Endothelial cell (in vitro differentiated cells): Measurements from ENCODE around the gene E2F8. TPM values are rescaled to one million over a fixed set of nuclear protein-coding genes. Genes with fewer than 3 reads are reported as not detected.
"Not testable (repeated sequence)": the region's sequence is repeated elsewhere in the genome, so short reads cannot be mapped to it uniquely, and the experiment has no call there.

Source experiments
- DNase-seq: peaks from one replicate; pipeline ENCODE4 v3.0.0; 2021; ENCODE audit warnings: low spot score
- H3K27ac Mint-ChIP-seq: one replicate; pipeline ENCODE4 v1.8.0; 2021; ENCODE audit warnings: mixed read lengths, inconsistent platforms; ENCODE audit not compliant: unreplicated experiment
- H3K27me3 Mint-ChIP-seq: one replicate; pipeline ENCODE4 v1.8.0; 2021; ENCODE audit warnings: mild to moderate bottlenecking, moderate library complexity, mixed read lengths, inconsistent platforms; ENCODE audit not compliant: unreplicated experiment
- H3K36me3 Mint-ChIP-seq: one replicate; pipeline ENCODE4 v1.8.0; 2021; ENCODE audit warnings: mild to moderate bottlenecking, low read depth, mixed read lengths, inconsistent platforms; ENCODE audit not compliant: unreplicated experiment
- H3K4me1 Mint-ChIP-seq: one replicate; pipeline ENCODE4 v1.8.0; 2021; ENCODE audit warnings: mild to moderate bottlenecking, mixed read lengths, inconsistent platforms; ENCODE audit not compliant: unreplicated experiment
- H3K4me3 Mint-ChIP-seq: one replicate; pipeline ENCODE4 v1.8.0; 2021; ENCODE audit warnings: mild to moderate bottlenecking, mixed read lengths, inconsistent platforms; ENCODE audit not compliant: unreplicated experiment
- H3K9me3 Mint-ChIP-seq: one replicate; pipeline ENCODE4 v1.8.0; 2021; ENCODE audit warnings: mixed read lengths, inconsistent platforms; ENCODE audit not compliant: unreplicated experiment
- total RNA-seq: library from RNA; stranded (reverse); fragmentation: NEBNext Ultra II Directional; extraction: Animal tissue kit (Norgen Biotek cat#: 25700); gene quantifications from one replicate; pipeline ENCODE4 v1.2.1, GENCODE V29; 2021; ENCODE audit not compliant: unreplicated experiment
- TF ChIP-seq, protein P1 (sequence below): fragments of 200-600 bp; sonication (generic); IDR thresholded peaks from one replicate; pipeline ENCODE4 v1.5.0; 2021; ENCODE audit warnings: antibody characterized with exemption; ENCODE audit not compliant: unreplicated experiment

Gene E2F8
- total RNA-seq, 1 donor from 2014 or later: 0.92 TPM

DNA sequence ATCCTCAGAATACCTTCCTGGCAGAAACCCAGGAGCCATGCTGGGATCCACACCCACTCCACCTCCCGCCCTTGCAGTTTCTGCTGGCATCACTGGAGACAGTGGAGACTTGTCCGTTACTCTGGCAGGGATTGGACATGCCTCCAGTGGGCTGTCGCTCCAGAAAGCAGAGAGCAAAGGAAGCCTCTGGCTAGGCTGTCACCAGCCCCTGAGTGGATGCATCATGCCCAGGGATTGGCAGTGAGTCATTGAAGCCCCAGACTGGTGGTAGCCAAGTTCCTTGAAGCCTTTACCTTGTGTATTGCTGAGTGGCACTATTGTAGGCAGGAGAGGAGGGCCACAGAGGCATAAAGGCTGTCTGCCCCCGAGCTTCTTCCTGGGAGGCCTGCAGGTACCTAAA, 34.8 kb upstream of the E2F8 start:
- Mint-ChIP-seq H3K36me3 (no peaks in the 10 kb centered on the region), H3K4me3 (no peak overlapping the region), H3K27me3 (peaks cover 7% of the 10 kb centered on the region), H3K4me1 (no peaks in the 10 kb centered on the region), H3K27ac (no peak overlapping the region), H3K9me3 (no peaks in the 10 kb centered on the region)
- no peak for DNase-seq
- TF ChIP-seq, protein P1, sequence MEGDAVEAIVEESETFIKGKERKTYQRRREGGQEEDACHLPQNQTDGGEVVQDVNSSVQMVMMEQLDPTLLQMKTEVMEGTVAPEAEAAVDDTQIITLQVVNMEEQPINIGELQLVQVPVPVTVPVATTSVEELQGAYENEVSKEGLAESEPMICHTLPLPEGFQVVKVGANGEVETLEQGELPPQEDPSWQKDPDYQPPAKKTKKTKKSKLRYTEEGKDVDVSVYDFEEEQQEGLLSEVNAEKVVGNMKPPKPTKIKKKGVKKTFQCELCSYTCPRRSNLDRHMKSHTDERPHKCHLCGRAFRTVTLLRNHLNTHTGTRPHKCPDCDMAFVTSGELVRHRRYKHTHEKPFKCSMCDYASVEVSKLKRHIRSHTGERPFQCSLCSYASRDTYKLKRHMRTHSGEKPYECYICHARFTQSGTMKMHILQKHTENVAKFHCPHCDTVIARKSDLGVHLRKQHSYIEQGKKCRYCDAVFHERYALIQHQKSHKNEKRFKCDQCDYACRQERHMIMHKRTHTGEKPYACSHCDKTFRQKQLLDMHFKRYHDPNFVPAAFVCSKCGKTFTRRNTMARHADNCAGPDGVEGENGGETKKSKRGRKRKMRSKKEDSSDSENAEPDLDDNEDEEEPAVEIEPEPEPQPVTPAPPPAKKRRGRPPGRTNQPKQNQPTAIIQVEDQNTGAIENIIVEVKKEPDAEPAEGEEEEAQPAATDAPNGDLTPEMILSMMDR: no peak

- H3K36me3 Mint-ChIP-seq, H3K27me3 Mint-ChIP-seq, H3K4me1 Mint-ChIP-seq, H3K27ac Mint-ChIP-seq, DNase-seq, H3K4me3 Mint-ChIP-seq, H3K9me3 Mint-ChIP-seq: not testable (repeated sequence)
Observed at GRCh38 chr11:19273219-19273618, 32.5 kb upstream of the E2F8 start.

DNA sequence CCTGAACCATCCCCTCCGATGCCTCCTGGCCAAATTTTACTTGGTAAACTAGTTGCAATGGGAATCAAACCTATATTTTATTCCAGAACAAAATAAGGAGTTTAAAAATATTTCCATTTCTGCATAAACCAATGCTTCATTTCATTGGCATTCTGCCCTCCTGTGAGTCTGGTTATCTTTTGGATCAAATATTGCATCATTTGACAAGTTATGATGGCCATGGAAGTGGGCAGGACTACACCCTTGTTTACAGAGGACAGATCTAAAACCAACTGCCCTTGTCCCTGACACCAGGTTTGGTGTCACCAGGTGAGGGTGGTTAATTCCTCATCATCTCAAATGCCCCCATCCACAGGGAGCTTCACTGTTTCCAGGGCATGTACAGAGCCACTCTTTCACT, 28.2 kb upstream of the E2F8 start:
- Mint-ChIP-seq H3K9me3 (no peaks in the 10 kb centered on the region), H3K27ac (no peak overlapping the region), H3K4me3 (no peak overlapping the region), H3K4me1 (no peaks in the 10 kb centered on the region), H3K27me3 (no peaks in the 10 kb centered on the region), H3K36me3 (no peaks in the 10 kb centered on the region)
- DNase-seq: no peak
- TF ChIP-seq, protein P1: no peak

- no peaks in the 10 kb centered on the region for H3K36me3 Mint-ChIP-seq
- no peak for DNase-seq
- H3K27ac Mint-ChIP-seq: no peak overlapping the region
- no peaks in the 10 kb centered on the region for H3K4me1 Mint-ChIP-seq
- no peaks in the 10 kb centered on the region for H3K9me3 Mint-ChIP-seq
- no peaks in the 10 kb centered on the region for H3K27me3 Mint-ChIP-seq
- H3K4me3 Mint-ChIP-seq: no peak overlapping the region
- TF ChIP-seq, protein P1: no peak
Observed at GRCh38 chr11:19267567-19267966, 26.8 kb upstream of the E2F8 start.

- H3K27me3 Mint-ChIP-seq: no peaks in the 10 kb centered on the region
- H3K27ac Mint-ChIP-seq: no peak overlapping the region
- no peaks in the 10 kb centered on the region for H3K9me3 Mint-ChIP-seq
- H3K4me3 Mint-ChIP-seq: no peak overlapping the region
- DNase-seq: no peak
- H3K4me1 Mint-ChIP-seq: no peaks in the 10 kb centered on the region
- TF ChIP-seq, protein P1: no peak
- no peaks in the 10 kb centered on the region for H3K36me3 Mint-ChIP-seq
Observed at GRCh38 chr11:19263333-19263732, 22.6 kb upstream of the E2F8 start.
